Loucy (cell line): Measurements from ENCODE around the gene RSPRY1.
"Not testable (repeated sequence)": the region's sequence is repeated elsewhere in the genome, so short reads cannot be mapped to it uniquely, and the experiment has no call there.

Source experiments
- H2AFZ ChIP-seq: fragments of 200-600 bp; sonication (generic); 2 replicates; pipeline ENCODE4 v1.6.0; 2016; ENCODE audit warnings: antibody characterized with exemption, mild to moderate bottlenecking, low read length, moderate library complexity
- H3F3A ChIP-seq: fragments of 200-600 bp; 2 replicates; pipeline ENCODE4 v1.6.0; 2016; ENCODE audit warnings: antibody characterized with exemption, low read depth, mild to moderate bottlenecking
- H3K27me3 ChIP-seq: fragments of 200-600 bp; sonication (generic); 2 replicates; pipeline ENCODE4 v1.6.1; 2014; ENCODE audit warnings: low read length, mild to moderate bottlenecking; ENCODE audit not compliant: insufficient read depth, poor library complexity, severe bottlenecking
- H3K36me3 ChIP-seq: fragments of 200-600 bp; sonication (generic); 2 replicates; pipeline ENCODE4 v1.6.1; 2016; ENCODE audit warnings: low read length; ENCODE audit not compliant: insufficient read depth
- H3K4me1 ChIP-seq: fragments of 200-600 bp; sonication (generic); 2 replicates; pipeline ENCODE4 v1.5.1; 2014; ENCODE audit warnings: low read length, mild to moderate bottlenecking; ENCODE audit not compliant: insufficient read depth, poor library complexity, severe bottlenecking
- H3K4me2 ChIP-seq: fragments of 200-600 bp; sonication (generic); 2 replicates; pipeline ENCODE4 v1.6.0; 2014; ENCODE audit warnings: antibody characterized with exemption, low read length, low read depth, mild to moderate bottlenecking; ENCODE audit not compliant: poor library complexity, severe bottlenecking
- H3K4me3 ChIP-seq: fragments of 200-600 bp; sonication (generic); 2 replicates; pipeline ENCODE4 v1.5.1; 2014; ENCODE audit warnings: low read length, mild to moderate bottlenecking, mixed read lengths; ENCODE audit not compliant: poor library complexity, severe bottlenecking
- H3K79me2 ChIP-seq: fragments of 200-600 bp; sonication (generic); 2 replicates; pipeline ENCODE4 v1.6.1; 2014; ENCODE audit warnings: low read length; ENCODE audit not compliant: insufficient read depth
- H3K9ac ChIP-seq: fragments of 200-600 bp; sonication (generic); 2 replicates; pipeline ENCODE4 v1.6.0; 2014; ENCODE audit warnings: mild to moderate bottlenecking, low read depth, low read length, moderate library complexity; ENCODE audit not compliant: poor library complexity, severe bottlenecking
- H3K9me2 ChIP-seq: fragments of 200-600 bp; sonication (generic); replicated peaks from 2 replicates; pipeline ENCODE4 v1.6.1; 2016; ENCODE audit warnings: low read depth, low read length, mixed read lengths
- H3K9me3 ChIP-seq: fragments of 200-600 bp; sonication (generic); 2 replicates; pipeline ENCODE4 v1.6.1; 2014; ENCODE audit warnings: mild to moderate bottlenecking, antibody characterized with exemption, low read length, low read depth; ENCODE audit not compliant: insufficient read depth
- H4K20me1 ChIP-seq: fragments of 200-600 bp; sonication (generic); 2 replicates; pipeline ENCODE4 v1.6.0; 2014; ENCODE audit warnings: antibody characterized with exemption, low read length, mild to moderate bottlenecking; ENCODE audit not compliant: insufficient read depth, poor library complexity, severe bottlenecking
- EZH2phosphoT487 ChIP-seq: fragments of 200-600 bp; IDR thresholded peaks from 2 replicates; pipeline ENCODE4 v1.6.1; 2018; ENCODE audit warnings: antibody characterized with exemption, mild to moderate bottlenecking, moderate library complexity, borderline replicate concordance
- TF ChIP-seq, protein P1 (sequence below): fragments of 200-600 bp; sonication (generic); conservative IDR thresholded peaks from 2 replicates; pipeline ENCODE4 v1.5.1; 2014; ENCODE audit warnings: mild to moderate bottlenecking, antibody characterized with exemption, low read length

Gene RSPRY1

GRCh38 chr16:57264950-57265371, 78.8 kb downstream of the RSPRY1 start:
- Histone ChIP-seq H3K4me1 (peaks cover 4% of the 10 kb centered on the region), H2AFZ (no peak overlapping the region), H3K4me3 (no peak overlapping the region), H3K79me2 (no peaks in the 10 kb centered on the region), H3K9ac (no peak overlapping the region), H3K36me3 (no peaks in the 10 kb centered on the region), H3K27me3 (no peaks in the 10 kb centered on the region), H3K9me3 (no peaks in the 10 kb centered on the region), H4K20me1 (no peaks in the 10 kb centered on the region), H3F3A (no peaks in the 10 kb centered on the region), H3K4me2 (no peak overlapping the region), H3K9me2 (no peaks in the 10 kb centered on the region)
- no peak for TF ChIP-seq EZH2phosphoT487
- TF ChIP-seq, protein P1, sequence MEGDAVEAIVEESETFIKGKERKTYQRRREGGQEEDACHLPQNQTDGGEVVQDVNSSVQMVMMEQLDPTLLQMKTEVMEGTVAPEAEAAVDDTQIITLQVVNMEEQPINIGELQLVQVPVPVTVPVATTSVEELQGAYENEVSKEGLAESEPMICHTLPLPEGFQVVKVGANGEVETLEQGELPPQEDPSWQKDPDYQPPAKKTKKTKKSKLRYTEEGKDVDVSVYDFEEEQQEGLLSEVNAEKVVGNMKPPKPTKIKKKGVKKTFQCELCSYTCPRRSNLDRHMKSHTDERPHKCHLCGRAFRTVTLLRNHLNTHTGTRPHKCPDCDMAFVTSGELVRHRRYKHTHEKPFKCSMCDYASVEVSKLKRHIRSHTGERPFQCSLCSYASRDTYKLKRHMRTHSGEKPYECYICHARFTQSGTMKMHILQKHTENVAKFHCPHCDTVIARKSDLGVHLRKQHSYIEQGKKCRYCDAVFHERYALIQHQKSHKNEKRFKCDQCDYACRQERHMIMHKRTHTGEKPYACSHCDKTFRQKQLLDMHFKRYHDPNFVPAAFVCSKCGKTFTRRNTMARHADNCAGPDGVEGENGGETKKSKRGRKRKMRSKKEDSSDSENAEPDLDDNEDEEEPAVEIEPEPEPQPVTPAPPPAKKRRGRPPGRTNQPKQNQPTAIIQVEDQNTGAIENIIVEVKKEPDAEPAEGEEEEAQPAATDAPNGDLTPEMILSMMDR, result no peak

DNA sequence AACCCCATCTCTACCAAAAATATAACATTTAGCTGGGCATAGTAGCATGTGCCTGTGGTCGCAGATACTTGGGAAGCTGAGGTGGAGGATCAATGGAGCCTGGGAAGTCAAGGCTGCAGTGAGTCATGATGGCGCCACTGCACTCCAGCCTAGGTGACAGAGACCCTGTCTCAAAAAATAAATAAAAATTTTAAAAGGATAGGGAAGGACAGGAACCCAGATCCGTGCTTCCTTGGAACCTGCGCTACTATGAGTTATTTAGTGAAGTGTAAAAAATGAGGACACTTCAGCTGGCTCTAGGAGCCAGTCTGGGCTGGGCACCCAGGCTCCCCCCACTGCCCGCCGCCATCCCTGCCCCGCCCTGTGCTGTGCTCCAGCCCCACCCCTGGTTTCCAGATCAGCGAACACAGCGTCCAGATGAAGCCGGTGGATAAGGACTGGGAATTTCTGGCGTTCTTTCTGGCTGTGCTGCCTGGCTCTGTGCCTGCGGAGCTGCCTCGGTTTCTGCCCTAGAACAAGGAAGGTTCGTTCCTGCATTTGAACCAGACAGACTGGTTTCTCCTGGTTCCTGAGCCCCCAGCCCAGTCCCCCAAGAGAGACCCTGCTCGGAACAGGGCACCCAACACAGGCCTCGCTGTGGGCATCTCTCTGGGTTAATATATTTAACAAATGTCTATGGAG, 79.9 kb downstream of the RSPRY1 start:
- H3K4me3 ChIP-seq, result no peak overlapping the region
- no peaks in the 10 kb centered on the region for H4K20me1 ChIP-seq
- H3K27me3 ChIP-seq, result no peaks in the 10 kb centered on the region
- TF ChIP-seq, protein P1, result no peak
- no peak for TF ChIP-seq EZH2phosphoT487
- no peaks in the 10 kb centered on the region for H3K79me2 ChIP-seq
- peaks cover 4% of the 10 kb centered on the region for H3K4me1 ChIP-seq
- H2AFZ ChIP-seq, result peak overlapping the region; percentile 49; the same call in 1 of the 2 replicates
- H3K36me3 ChIP-seq, result no peaks in the 10 kb centered on the region
- H3F3A ChIP-seq, result no peaks in the 10 kb centered on the region
- no peaks in the 10 kb centered on the region for H3K9me2 ChIP-seq
- H3K9me3 ChIP-seq, result no peaks in the 10 kb centered on the region
- H3K4me2 ChIP-seq, result peak overlapping the region; percentile 19
- no peak overlapping the region for H3K9ac ChIP-seq

DNA sequence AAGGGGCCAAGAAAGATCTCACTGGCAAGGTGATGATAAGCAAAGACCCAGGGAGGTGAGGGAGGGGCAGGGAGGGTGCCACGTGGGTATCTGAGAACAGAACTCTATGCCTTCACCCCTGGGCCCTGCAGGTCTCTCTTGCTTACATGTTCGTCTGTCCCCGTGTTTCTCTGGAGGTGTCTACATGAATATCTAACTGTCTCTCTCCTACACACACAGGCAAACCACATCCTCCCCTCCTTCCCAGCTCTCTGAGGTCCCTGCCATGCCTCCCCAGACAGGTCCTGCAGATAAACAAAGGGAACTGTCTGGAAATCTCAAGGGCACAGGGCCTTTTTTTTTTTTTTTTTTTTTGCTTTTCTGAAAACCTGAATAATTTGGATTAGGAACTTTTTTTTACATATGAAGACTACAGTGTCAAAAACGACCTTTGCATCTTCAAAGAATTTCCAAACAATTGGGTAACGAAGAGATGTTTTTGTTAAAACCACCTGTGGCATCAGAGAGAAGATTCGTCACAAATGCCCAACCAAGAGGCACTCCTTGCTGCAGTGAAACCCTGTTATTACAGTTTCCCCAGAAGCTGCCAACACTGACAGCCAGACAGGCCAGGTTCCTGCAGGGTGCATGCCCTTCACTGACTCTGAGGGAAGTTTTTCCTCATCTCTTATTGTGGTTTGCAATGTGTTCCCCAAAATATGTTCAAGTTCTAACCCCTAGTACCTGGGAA, 80.6 kb downstream of the RSPRY1 start:
- peaks cover 4% of the 10 kb centered on the region for H3K4me1 ChIP-seq

DNA sequence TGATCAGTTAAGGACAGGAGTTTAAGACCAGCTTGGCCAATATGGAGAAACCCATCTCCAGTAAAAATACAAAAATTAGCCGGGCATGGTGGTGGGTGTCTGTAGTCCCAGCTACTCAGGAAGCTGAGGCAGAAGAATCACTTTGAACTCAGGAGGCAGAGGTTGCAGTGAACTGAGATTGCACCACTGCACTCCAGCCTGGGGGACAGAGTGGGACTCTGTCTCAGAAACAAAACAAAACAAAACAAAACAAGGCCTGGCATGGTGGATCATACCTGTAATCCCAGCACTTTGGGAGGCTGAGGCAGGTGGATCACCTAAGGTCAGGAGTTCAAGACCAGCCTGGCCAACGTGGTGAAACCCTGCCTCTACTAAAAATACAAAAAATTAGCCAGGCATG, 81.2 kb downstream of the RSPRY1 start:
- not testable (repeated sequence) for H3K27me3 ChIP-seq, H4K20me1 ChIP-seq, H3K9ac ChIP-seq, H3K4me1 ChIP-seq, H3K36me3 ChIP-seq, H3F3A ChIP-seq, H3K9me3 ChIP-seq, H2AFZ ChIP-seq, H3K9me2 ChIP-seq, H3K4me3 ChIP-seq, H3K4me2 ChIP-seq, H3K79me2 ChIP-seq

More for the DNA sequence above, 80.6 kb downstream of the RSPRY1 start:
- Histone ChIP-seq H3K27me3 (no peaks in the 10 kb centered on the region), H3K9me2 (no peaks in the 10 kb centered on the region), H3F3A (no peaks in the 10 kb centered on the region), H2AFZ (peak overlapping the region; percentile 49; the same call in 1 of the 2 replicates), H3K9ac (no peak overlapping the region), H3K79me2 (no peaks in the 10 kb centered on the region), H3K4me3 (no peak overlapping the region), H3K9me3 (no peaks in the 10 kb centered on the region), H3K4me2 (peak overlapping the region; percentile 19), H3K36me3 (no peaks in the 10 kb centered on the region), H4K20me1 (no peaks in the 10 kb centered on the region)
- no peak for TF ChIP-seq EZH2phosphoT487
- TF ChIP-seq, protein P1, result no peak
